Measurements from ENCODE around the gene ABCA1.

Gene ABCA1

DNA sequence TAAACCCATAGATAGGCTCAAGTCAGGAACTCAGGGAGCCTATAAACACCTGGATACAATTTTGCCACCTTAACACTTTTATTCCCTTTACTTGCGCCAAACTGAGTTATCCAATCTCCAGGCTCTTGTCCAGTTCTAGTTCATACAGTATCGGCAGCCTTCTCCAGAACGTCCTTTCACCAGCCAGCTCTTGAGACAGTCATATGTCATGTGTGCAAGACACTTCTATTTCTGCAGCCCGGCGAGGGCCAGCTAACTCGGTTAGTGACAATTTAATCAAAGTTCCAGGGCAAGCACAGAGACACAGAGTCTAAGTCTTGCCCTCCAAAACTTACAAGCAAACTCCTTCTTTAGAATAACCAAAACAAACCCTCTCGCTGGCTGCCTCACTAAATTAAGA, 12.9 kb downstream of the ABCA1 start:
- in situ Hi-C loops (cut with MboI; ENCODE audit: low sequenced_read_pairs, unreplicated experiment): no loop called here
- TF ChIP-seq, protein P1, sequence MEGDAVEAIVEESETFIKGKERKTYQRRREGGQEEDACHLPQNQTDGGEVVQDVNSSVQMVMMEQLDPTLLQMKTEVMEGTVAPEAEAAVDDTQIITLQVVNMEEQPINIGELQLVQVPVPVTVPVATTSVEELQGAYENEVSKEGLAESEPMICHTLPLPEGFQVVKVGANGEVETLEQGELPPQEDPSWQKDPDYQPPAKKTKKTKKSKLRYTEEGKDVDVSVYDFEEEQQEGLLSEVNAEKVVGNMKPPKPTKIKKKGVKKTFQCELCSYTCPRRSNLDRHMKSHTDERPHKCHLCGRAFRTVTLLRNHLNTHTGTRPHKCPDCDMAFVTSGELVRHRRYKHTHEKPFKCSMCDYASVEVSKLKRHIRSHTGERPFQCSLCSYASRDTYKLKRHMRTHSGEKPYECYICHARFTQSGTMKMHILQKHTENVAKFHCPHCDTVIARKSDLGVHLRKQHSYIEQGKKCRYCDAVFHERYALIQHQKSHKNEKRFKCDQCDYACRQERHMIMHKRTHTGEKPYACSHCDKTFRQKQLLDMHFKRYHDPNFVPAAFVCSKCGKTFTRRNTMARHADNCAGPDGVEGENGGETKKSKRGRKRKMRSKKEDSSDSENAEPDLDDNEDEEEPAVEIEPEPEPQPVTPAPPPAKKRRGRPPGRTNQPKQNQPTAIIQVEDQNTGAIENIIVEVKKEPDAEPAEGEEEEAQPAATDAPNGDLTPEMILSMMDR (IDR thresholded peaks at IDR 0.05; ENCODE audit: borderline replicate concordance, control extremely low read depth, extremely low read depth, insufficient read depth, missing control alignments): no peak

DNA sequence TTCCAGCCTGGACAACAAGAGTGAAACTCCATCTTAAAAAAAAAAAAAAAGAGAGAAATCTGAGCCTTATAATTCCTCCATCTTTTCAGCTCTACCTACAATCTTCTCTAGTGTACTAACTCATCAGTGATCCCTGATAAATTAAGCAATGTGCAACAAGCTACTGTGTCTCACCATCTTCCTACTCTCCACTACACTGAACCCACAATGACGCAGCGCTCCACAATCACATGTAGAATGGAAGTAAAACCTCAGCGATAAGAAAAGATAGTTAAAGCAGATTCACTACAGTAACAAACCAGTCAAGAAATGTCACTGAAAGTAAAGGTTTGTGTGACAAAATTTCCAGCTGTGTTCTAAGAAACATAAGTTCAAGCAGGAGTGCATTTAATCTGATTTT, 13.5 kb downstream of the ABCA1 start:
- TF ChIP-seq, protein P1 (IDR thresholded peaks at IDR 0.05; ENCODE audit: borderline replicate concordance, control extremely low read depth, extremely low read depth, insufficient read depth, missing control alignments): no peak
- in situ Hi-C loops (cut with MboI; ENCODE audit: low sequenced_read_pairs, unreplicated experiment): no loop called here
- no peak for DNase-seq (ENCODE audit: low spot score)

More for the DNA sequence above, 12.9 kb downstream of the ABCA1 start:
- DNase-seq (ENCODE audit: low spot score): no peak

DNA sequence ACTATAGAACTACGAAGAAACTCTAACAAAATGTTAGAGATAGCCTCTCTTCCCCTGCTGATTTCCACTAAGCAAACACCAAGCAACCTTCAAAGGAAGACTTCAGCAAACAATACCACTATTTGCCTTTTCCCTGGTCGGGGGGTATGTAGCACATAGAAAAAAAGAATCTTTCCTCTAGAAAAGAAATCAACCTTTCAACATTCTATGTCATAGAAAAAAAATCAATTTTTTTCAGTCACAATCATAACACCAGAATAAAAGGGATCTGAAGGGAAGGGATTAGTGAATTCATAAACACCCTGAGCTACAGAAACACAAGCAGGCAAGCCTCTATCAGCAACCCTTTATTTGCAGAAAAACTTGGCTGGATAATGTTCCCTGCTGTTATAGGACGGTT, 15.3 kb downstream of the ABCA1 start:
- TF ChIP-seq, protein P1 (IDR thresholded peaks at IDR 0.05; ENCODE audit: borderline replicate concordance, control extremely low read depth, extremely low read depth, insufficient read depth, missing control alignments): no peak
- in situ Hi-C loops (cut with MboI; ENCODE audit: low sequenced_read_pairs, unreplicated experiment): no loop called here
- no peak for DNase-seq (ENCODE audit: low spot score)

DNA sequence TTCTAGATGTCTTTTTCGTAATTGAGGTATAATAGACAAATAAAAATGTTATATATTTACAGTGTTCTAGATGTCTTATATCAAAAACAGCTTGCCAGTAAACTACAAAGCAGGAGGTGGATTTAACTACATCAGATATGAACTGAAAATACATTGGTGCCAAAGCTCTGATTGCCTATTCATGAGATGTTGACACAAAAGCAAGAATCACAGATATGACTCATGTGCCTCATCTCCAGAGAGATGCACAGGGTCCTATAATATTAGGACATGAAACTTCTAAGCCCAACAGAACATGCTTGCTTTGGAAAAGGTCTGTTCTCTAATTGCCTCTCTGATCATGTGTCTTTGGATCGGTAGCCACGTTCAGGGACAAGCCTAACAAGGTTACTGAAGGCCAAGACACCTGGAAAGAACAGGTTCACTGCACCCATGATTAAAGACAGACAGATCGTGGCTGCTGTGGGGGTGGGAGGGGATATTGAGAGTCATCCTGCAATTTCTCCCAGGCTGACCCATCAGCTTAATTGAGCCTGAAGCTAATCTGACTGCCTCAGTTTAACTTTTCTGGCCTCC, 16.8 kb downstream of the ABCA1 start:
- TF ChIP-seq, protein P1 (IDR thresholded peaks at IDR 0.05; ENCODE audit: borderline replicate concordance, control extremely low read depth, extremely low read depth, insufficient read depth, missing control alignments): no peak
- DNase-seq (ENCODE audit: low spot score): no peak

DNA sequence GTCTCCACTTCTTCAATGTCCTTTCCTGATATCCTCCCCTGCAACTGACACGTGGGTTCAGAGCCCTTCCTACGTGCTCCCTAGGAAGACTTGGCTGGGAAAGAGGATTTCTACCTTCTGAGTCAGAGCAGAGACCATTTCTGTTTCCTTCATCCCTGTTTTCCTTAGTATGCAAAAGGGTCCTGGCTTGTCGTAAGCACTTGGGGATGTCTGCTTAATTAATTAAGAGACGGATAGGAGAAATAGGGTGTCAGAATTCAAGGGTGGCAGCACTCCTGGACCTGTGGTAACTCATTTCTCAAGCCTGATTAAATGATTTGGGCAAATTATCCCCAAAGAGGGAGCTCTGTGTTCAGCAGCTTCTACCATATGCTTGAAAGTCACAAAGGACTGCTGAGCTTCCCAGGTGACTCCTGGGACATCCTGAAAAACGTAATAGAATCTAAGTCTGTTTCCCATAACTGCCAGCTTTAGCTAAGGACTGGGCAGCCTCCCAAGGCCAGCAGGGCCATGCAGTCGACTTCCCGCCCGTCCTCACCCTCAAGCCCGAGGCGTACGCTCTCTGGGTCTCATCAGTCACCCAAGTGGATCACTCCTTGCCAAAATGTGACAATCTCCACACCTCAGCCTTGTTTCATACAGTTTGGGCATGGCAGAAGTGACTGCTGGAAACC, 20.5 kb downstream of the ABCA1 start:
- no peak for DNase-seq (ENCODE audit: low spot score)
- in situ Hi-C loops (cut with MboI; ENCODE audit: low sequenced_read_pairs, unreplicated experiment): no loop called here
- TF ChIP-seq, protein P1 (IDR thresholded peaks at IDR 0.05; ENCODE audit: borderline replicate concordance, control extremely low read depth, extremely low read depth, insufficient read depth, missing control alignments): no peak

More for the DNA sequence above, 16.8 kb downstream of the ABCA1 start:
- in situ Hi-C loops (cut with MboI; ENCODE audit: low sequenced_read_pairs, unreplicated experiment): no loop called here

DNA sequence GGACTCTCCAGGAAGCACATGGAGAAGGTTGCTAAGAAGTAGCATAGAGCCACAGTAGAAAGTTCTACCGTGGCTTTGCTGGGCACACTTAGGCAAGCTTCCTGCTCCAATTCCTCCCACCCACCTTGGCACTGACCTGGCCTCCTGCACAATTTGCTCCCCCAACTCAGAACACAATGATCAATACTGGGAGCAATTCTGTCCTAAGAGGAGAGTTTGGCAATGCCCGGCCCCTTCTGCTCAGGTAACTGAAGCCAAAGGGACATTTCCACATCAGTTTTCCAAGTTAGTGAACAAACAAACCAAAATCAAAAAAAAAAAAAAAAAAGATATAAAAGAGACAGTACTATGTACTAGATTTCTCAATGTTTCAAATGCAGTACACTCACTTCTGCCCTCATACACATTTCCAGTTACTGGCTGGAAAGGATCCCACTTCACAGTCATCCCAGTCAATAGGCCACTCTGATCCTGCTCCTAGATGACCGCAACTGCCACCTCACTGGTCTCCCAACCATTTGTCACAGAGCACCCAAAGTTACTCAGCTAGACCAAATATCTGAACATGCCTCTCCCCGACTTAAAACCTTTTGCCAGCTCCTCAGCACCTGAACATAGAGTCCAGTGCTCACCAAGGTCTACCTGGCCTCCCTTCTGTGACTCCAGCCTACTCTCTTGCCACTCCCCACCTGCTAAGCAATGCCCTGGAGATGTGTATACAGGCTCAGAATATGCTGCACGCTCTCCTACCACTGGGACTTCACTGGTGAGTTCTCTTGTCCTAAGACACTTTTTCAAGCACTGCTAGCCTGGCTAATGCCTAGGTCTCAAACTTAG, 21.3 kb downstream of the ABCA1 start:
- TF ChIP-seq, protein P1 (IDR thresholded peaks at IDR 0.05; ENCODE audit: borderline replicate concordance, control extremely low read depth, extremely low read depth, insufficient read depth, missing control alignments): no peak
- DNase-seq (ENCODE audit: low spot score): no peak
- in situ Hi-C loops (cut with MboI; ENCODE audit: low sequenced_read_pairs, unreplicated experiment): no loop called here
